ENCODE results near the gene CNOT10. TPM values are rescaled to one million over a fixed set of nuclear protein-coding genes. Genes with fewer than 3 reads are reported as not detected.

CNOT10 gene
- total RNA-seq, 1 experiment from 2014 or later: 26.1 TPM

GRCh38 chr3:32708672-32709283 is 23.8 kb downstream of the CNOT10 start:
- DNase-seq (ENCODE audit: low read depth, low spot score) (no peak), ATAC-seq (no peak)
- TF ChIP-seq REST (IDR thresholded peaks at IDR 0.05; ENCODE audit: insufficient read depth in 1 of 2, low read depth in 2 of 2, low read length in 1 of 2) (no peak), SIN3A (IDR thresholded peaks at IDR 0.05; ENCODE audit: borderline replicate concordance, insufficient read depth, low read depth, low read length) (no peak), TCF7L2 (IDR thresholded peaks at IDR 0.05; ENCODE audit: low read depth, low read length) (no peak), POLR2AphosphoS5 (IDR thresholded peaks at IDR 0.05; ENCODE audit: low read depth, low read length) (no peak), CTCF (IDR thresholded peaks at IDR 0.05) (no peak)
- POLR2A ChIA-PET: no interaction called here
- no peaks in the 10 kb centered on the region for H3K9me3 ChIP-seq (ENCODE audit: control insufficient read depth, insufficient read depth, low read depth, low read length)
- no peaks in the 10 kb centered on the region for H3K27me3 ChIP-seq (ENCODE audit: control insufficient read depth, insufficient read depth, low read length)
- no peaks in the 10 kb centered on the region; the same call in none of the 2 replicates for H3K36me3 ChIP-seq (ENCODE audit: control insufficient read depth, insufficient read depth, low read length)
- BruUV-seq (replicated peaks): no TSS peak
- intact Hi-C loops (cut with micrococcal nuclease; ENCODE audit: unreplicated experiment): no loop called here
- no peak overlapping the region for H3K4me3 ChIP-seq (ENCODE audit: low read depth in 2 of 2, low read length in 2 of 2)
- in situ Hi-C loops (cut with HindIII; ENCODE audit: low pct_unique_long_range_greater_than_20kb, low sequenced_read_pairs): no loop called here
- H3K27ac ChIP-seq (ENCODE audit: low read length): no peak overlapping the region
- H3K4me1 ChIP-seq (ENCODE audit: control insufficient read depth, insufficient read depth, low read length): no peaks in the 10 kb centered on the region
- CTCF ChIA-PET: no interaction called here

- CTCF ChIA-PET: no interaction called here
Measured at GRCh38 chr3:32709346-32709745, 24.4 kb downstream of the CNOT10 start.

More at GRCh38 chr3:32709346-32709745, 24.4 kb downstream of the CNOT10 start:
- intact Hi-C loops (cut with micrococcal nuclease; ENCODE audit: unreplicated experiment) (no loop called here), in situ Hi-C loops (cut with HindIII; ENCODE audit: low pct_unique_long_range_greater_than_20kb, low sequenced_read_pairs) (no loop called here)
- Histone ChIP-seq H3K27ac (ENCODE audit: low read length) (no peak overlapping the region), H3K9me3 (ENCODE audit: control insufficient read depth, insufficient read depth, low read depth, low read length) (no peaks in the 10 kb centered on the region), H3K27me3 (ENCODE audit: control insufficient read depth, insufficient read depth, low read length) (no peaks in the 10 kb centered on the region), H3K36me3 (ENCODE audit: control insufficient read depth, insufficient read depth, low read length) (no peaks in the 10 kb centered on the region; the same call in none of the 2 replicates), H3K4me3 (ENCODE audit: low read depth in 2 of 2, low read length in 2 of 2) (no peak overlapping the region), H3K4me1 (ENCODE audit: control insufficient read depth, insufficient read depth, low read length) (no peaks in the 10 kb centered on the region)
- POLR2A ChIA-PET: no interaction called here
- TF ChIP-seq REST (IDR thresholded peaks at IDR 0.05; ENCODE audit: insufficient read depth in 1 of 2, low read depth in 2 of 2, low read length in 1 of 2) (no peak), POLR2AphosphoS5 (IDR thresholded peaks at IDR 0.05; ENCODE audit: low read depth, low read length) (no peak), SIN3A (IDR thresholded peaks at IDR 0.05; ENCODE audit: borderline replicate concordance, insufficient read depth, low read depth, low read length) (no peak), TCF7L2 (IDR thresholded peaks at IDR 0.05; ENCODE audit: low read depth, low read length) (no peak), CTCF (IDR thresholded peaks at IDR 0.05) (no peak)
- DNase-seq (ENCODE audit: low read depth, low spot score) (no peak), ATAC-seq (no peak)
- no TSS peak for BruUV-seq (replicated peaks)

All from Panc1 (cell line).